Ishikawa (cell line): Measurements from ENCODE around the gene TMC6.

Experiments
- CEBPB ChIP-seq: IDR thresholded peaks from 2 replicates; pipeline ENCODE4 v1.6.1; 2012
- EP300 ChIP-seq: IDR thresholded peaks from 2 replicates; pipeline ENCODE4 v1.6.1; 2012; ENCODE audit warnings: borderline replicate concordance
- TCF12 ChIP-seq: IDR thresholded peaks from 2 replicates; pipeline ENCODE4 v1.6.1; 2012; ENCODE audit warnings: low read depth
- TEAD4 ChIP-seq: IDR thresholded peaks from 2 replicates; pipeline ENCODE4 v1.6.1; 2012

- TF ChIP-seq CEBPB, result no peak
- no peak for TF ChIP-seq TEAD4
- TF ChIP-seq EP300, result 0 out of 2 replicates have a peak, but pooled peaks have one; percentile 13
- 0 out of 2 replicates have a peak, but pooled peaks have one; percentile 14 for TF ChIP-seq TCF12
Measured at GRCh38 chr17:78174346-78174869, 45.9 kb upstream of the TMC6 start.
